ENCODE results near the gene ZNF735. TPM values are rescaled to one million over a fixed set of nuclear protein-coding genes. Genes with fewer than 3 reads are reported as not detected.
"Not testable (repeated sequence)": the region's sequence is repeated elsewhere in the genome, so short reads cannot be mapped to it uniquely, and the experiment has no call there.

ZNF735 gene
- total RNA-seq, result not detected
- long read RNA-seq, result 0 reads

- intact Hi-C loops (cut with DNase I), result no loop called here
- no peak for DNase-seq (ENCODE audit: low spot score)
Measured at GRCh38 chr7:64206903-64207302, at the start of gene ZNF735. TSS of gene ZNF735 (plus strand) at chr7:64207203. CDS start at chr7:64207203, 0 bp downstream.

DNA sequence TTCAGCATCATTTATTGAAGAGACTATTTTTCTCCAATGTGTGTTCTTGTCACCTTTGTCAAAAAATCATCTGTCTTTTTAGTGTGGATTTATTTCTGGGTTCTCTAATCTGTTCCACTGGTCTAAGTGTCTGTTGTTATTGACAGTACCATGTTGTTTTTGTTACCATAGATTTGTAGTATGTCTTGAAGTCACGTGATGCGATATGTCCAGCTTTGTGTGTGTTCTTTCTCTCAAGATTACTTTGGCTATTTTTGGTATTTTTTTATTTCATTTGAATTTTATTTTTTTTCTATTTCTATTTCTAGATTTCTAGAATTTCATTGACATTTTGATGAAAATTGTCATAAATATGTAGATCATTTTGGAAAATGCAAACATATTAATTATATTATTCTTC is 36.0 kb upstream of the ZNF735 start:
- DNase-seq (ENCODE audit: low spot score); intact Hi-C loops (cut with DNase I): not testable (repeated sequence)

DNA sequence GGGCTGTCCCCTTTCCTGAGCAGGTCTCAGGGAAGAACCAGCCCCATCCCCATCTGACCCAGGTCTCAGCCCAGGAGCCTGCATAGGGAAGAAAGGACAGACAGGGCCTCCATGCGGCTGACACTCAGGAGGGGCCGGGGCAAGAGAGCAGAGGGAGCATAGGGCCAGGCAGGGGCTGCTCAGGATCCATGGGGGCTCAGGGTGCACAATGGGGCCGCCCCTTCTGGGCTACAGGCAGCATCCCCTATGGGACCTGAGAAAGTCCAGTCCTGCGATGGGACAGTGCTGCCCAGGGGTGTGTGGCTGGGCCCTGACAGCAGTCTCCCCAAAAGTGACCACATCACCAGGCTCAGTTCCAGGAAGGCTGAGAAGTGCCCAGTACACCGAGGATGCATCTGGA is 32.7 kb upstream of the ZNF735 start:
- intact Hi-C loops (cut with DNase I), result no loop called here
- DNase-seq (ENCODE audit: low spot score), result no peak

GRCh38 chr7:64174941-64175340 is 32.1 kb upstream of the ZNF735 start:
- no peak for DNase-seq (ENCODE audit: low spot score)
- intact Hi-C loops (cut with DNase I), result no loop called here

- intact Hi-C loops (cut with DNase I), result no loop called here
Measured at GRCh38 chr7:64180989-64181388, 26.0 kb upstream of the ZNF735 start.

GRCh38 chr7:64181586-64181985 is 25.4 kb upstream of the ZNF735 start:
- intact Hi-C loops (cut with DNase I), result no loop called here
- DNase-seq (ENCODE audit: low spot score), result no peak

More at GRCh38 chr7:64180989-64181388, 26.0 kb upstream of the ZNF735 start:
- no peak for DNase-seq (ENCODE audit: low spot score)

- DNase-seq (ENCODE audit: low spot score), result no peak
- intact Hi-C loops (cut with DNase I), result loop anchor here (2.0 kb wide), 1 partner anchor 437 kb away; no protein-coding TSS in a partner anchor
Measured at GRCh38 chr7:64182036-64182790, 24.8 kb upstream of the ZNF735 start.

DNA sequence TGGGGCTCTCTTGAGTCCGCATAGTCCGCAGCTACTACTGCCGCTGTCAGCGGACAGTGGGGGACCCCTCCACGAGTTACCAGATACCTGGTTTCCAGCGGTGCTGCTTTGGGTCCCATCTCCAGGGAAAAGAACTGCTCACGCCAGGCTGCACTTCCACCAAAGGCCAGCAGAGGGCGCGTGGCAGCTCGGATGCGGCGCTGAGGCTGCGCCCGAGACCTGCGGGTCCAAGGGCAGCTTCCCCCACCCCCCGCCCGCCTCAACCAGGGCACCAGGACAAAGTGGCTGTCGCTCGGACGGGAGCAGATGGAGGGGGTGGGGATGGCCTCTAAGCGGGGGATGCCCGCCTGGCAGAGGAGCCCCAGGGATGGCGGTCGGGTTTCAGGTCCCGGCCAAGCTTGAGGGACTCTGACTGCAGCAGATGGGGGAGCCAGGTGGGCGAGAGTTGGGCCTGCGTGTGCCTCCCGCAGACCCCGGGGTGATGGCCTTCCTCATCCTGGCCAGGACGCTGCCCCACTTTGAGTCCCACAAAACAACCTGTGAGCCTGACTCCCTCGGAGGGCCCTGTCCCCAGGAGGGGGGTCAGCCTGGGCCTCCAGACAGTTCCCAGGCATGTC is 23.8 kb upstream of the ZNF735 start:
- no peak for DNase-seq (ENCODE audit: low spot score)
- intact Hi-C loops (cut with DNase I), result loop anchor here (2.0 kb wide), 1 partner anchor 436 kb away; no protein-coding TSS in a partner anchor

- intact Hi-C loops (cut with DNase I), result loop anchor here (2.0 kb wide), 1 partner anchor 435 kb away; no protein-coding TSS in a partner anchor
- DNase-seq (ENCODE audit: low spot score), result no peak
Measured at GRCh38 chr7:64183827-64184372, 23.1 kb upstream of the ZNF735 start.

GRCh38 chr7:64184376-64184775 is 22.6 kb upstream of the ZNF735 start:
- no peak for DNase-seq (ENCODE audit: low spot score)
- intact Hi-C loops (cut with DNase I), result no loop called here

GRCh38 chr7:64187408-64187807 is 19.6 kb upstream of the ZNF735 start:
- intact Hi-C loops (cut with DNase I), result no loop called here
- no peak for DNase-seq (ENCODE audit: low spot score)

- intact Hi-C loops (cut with DNase I), result no loop called here
- no peak for DNase-seq (ENCODE audit: low spot score)
Measured at GRCh38 chr7:64192148-64192704, 14.8 kb upstream of the ZNF735 start.

- intact Hi-C loops (cut with DNase I), result no loop called here
- no peak for DNase-seq (ENCODE audit: low spot score)
Measured at GRCh38 chr7:64192775-64193174, 14.2 kb upstream of the ZNF735 start.

- intact Hi-C loops (cut with DNase I); DNase-seq (ENCODE audit: low spot score): not testable (repeated sequence)
Measured at GRCh38 chr7:64219710-64220298, 12.8 kb downstream of the ZNF735 start.

- DNase-seq (ENCODE audit: low spot score), result no peak
- intact Hi-C loops (cut with DNase I), result no loop called here
Measured at GRCh38 chr7:64223366-64223765, 16.4 kb downstream of the ZNF735 start.

DNA sequence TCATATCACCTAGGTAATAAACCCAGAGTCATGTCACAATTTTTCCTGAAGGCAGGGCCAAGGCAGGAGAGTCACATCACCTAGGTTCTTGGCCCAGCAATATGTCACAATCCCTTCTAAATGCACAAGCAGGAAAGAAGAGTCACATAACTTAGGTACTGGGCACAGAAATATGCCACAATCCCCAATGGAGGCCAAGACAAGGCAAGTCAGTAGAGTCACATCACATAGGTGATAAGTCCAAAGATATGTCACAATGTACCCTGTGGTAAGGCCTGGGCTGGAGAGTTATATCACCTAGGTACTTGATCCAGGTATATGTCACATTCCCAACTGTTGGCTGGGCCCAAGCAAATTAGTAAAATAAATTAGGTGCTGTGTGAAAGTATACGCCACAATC is 21.2 kb downstream of the ZNF735 start, which contains the start of gene ZNF679:
Gene ZNF679 (plus strand): TSS at position 301 of the 400 bp plus-strand sequence. CDS start 20,644 bp downstream, outside the sequence.
- DNase-seq (ENCODE audit: low spot score); intact Hi-C loops (cut with DNase I): not testable (repeated sequence)

DNA sequence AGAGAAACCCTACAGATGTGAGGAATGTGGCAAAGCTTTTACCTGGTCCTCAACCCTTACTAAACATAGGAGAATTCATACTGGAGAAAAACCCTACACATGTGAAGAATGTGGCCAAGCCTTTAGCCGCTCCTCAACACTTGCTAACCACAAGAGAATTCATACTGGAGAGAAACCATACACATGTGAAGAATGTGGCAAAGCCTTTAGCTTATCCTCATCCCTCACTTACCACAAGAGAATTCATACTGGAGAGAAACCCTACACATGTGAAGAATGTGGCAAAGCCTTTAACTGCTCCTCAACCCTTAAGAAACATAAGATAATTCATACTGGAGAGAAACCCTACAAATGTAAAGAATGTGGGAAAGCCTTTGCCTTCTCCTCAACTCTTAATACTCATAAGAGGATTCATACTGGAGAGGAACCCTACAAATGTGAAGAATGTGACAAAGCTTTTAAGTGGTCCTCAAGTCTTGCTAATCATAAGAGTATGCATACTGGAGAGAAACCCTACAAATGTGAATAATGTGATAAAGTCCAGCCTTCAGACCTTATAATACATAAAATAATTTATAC is 59.4 kb downstream of the ZNF735 start:
- no peak for DNase-seq (ENCODE audit: low spot score)
- intact Hi-C loops (cut with DNase I), result no loop called here

Data from cardiac septum (tissue), 1 donor.